Left lung (tissue), 10 donors: Measurements from ENCODE around the gene NWD2. TPM values are rescaled to one million over a fixed set of nuclear protein-coding genes. Genes with fewer than 3 reads are reported as not detected.

Experiments
- ATAC-seq: fragments of 200-7000 bp; cut with Tn5 transposase; one replicate; pipeline ENCODE4 v1.9.1; 2020; ENCODE audit warnings: moderate library complexity
- DNase-seq, 4 donors: peaks; one replicate each; pipeline ENCODE4 v3.0.0-alpha.2; 2013 to 2020
- H3K27ac ChIP-seq, 2 donors: fragments of 200-600 bp; sonication (generic) in 1 of 2; one replicate each; pipeline versions ENCODE4 v1.5.0 to v1.8.0; 2020 to 2021
- H3K27me3 ChIP-seq, 2 donors: fragments of 200-600 bp; sonication (generic) in 1 of 2; one replicate each; pipeline versions ENCODE4 v1.5.0 to v1.8.0; 2020 to 2021
- H3K36me3 ChIP-seq, 2 donors: fragments of 200-600 bp; sonication (generic) in 1 of 2; one replicate each; pipeline versions ENCODE4 v1.5.0 to v1.8.0; 2020 to 2021
- H3K4me1 ChIP-seq, 2 donors: fragments of 200-600 bp; one replicate each; pipeline ENCODE4 v1.8.0; 2021
- H3K4me3 ChIP-seq, 2 donors: fragments of 200-600 bp; sonication (generic) in 1 of 2; one replicate each; pipeline versions ENCODE4 v1.5.0 to v1.8.0; 2020 to 2021; ENCODE audit warnings: mild to moderate bottlenecking in 1 of 2
- H3K9me3 ChIP-seq, 2 donors: fragments of 200-600 bp; sonication (generic) in 1 of 2; one replicate each; pipeline versions ENCODE4 v1.5.0 to v1.8.0; 2020 to 2021
- CTCF ChIP-seq, 2 donors: fragments of 200-600 bp; sonication (generic) in 1 of 2; IDR thresholded peaks; one replicate each; pipeline versions ENCODE4 v1.5.0 to v1.8.0; 2021; ENCODE audit warnings: antibody characterized with exemption in 2 of 2
- intact Hi-C, 2 donors: fragments of 100-400 bp; cut with DNase I; formaldehyde crosslinking; loops; one replicate each; pipeline versions ENCODE4 v1.11.2 to v1.14.2; 2022
- polyA plus RNA-seq, 6 donors: library from polyadenylated mRNA; unstranded; fragments of 120-200 nt; gene quantifications; one replicate each; pipeline ENCODE4 v1.2.1, GENCODE V29; 2013; ENCODE audit not compliant: insufficient read length in 6 of 6
- total RNA-seq, 2 donors: library from RNA; stranded (reverse); fragmentation: NEBNext Ultra II Directional; extraction: Animal tissue kit (Norgen Biotek cat#: 25700); gene quantifications; one replicate each; pipeline ENCODE4 v1.2.1, GENCODE V29; 2021
- donor health status: DM: no; HTN: yes; CAD: no.
- donor health status: DM: no; HTN: no; CAD: no.

NWD2 gene
- total and polyA plus RNA-seq, 8 donors: 0.01 to 0.03 (median 0.03) TPM; not detected in 3

- Histone ChIP-seq H3K36me3 (no peaks in the 10 kb centered on the region), H3K4me3 (no peak overlapping the region), H3K27me3 (peaks cover 16 to 53% of the 10 kb centered on the region in 2 donors), H3K4me1 (peaks cover 0 to 11% of the 10 kb centered on the region in 2 donors), H3K27ac (no peak overlapping the region), H3K9me3 (no peaks in the 10 kb centered on the region)
- DNase-seq (no peak), ATAC-seq (no peak)
- intact Hi-C loops: no loop called here
- TF ChIP-seq CTCF (IDR thresholded peaks at IDR 0.05): no peak
Observed at GRCh38 chr4:37450309-37450708, 205.8 kb downstream of the NWD2 start.

- no peak overlapping the region for H3K4me3 ChIP-seq
- H3K27ac ChIP-seq: no peak overlapping the region
- no peak for ATAC-seq
- H3K4me1 ChIP-seq: peaks cover 0 to 11% of the 10 kb centered on the region in 2 donors
- intact Hi-C loops: no loop called here
- no peaks in the 10 kb centered on the region for H3K36me3 ChIP-seq
- TF ChIP-seq CTCF (IDR thresholded peaks at IDR 0.05): no peak
- peaks cover 16 to 59% of the 10 kb centered on the region in 2 donors for H3K27me3 ChIP-seq
- DNase-seq: no peak
- H3K9me3 ChIP-seq: no peaks in the 10 kb centered on the region
Observed at GRCh38 chr4:37450911-37451310, 206.4 kb downstream of the NWD2 start.

- H3K27ac ChIP-seq: no peak overlapping the region
- no peak overlapping the region for H3K4me3 ChIP-seq
- TF ChIP-seq CTCF (IDR thresholded peaks at IDR 0.05): no peak
- H3K27me3 ChIP-seq: peaks cover 16 to 64% of the 10 kb centered on the region in 2 donors
- no peaks in the 10 kb centered on the region for H3K36me3 ChIP-seq
- no peaks in the 10 kb centered on the region for H3K9me3 ChIP-seq
- H3K4me1 ChIP-seq: peaks cover 0 to 11% of the 10 kb centered on the region in 2 donors
- ATAC-seq (no peak), DNase-seq (no peak)
- intact Hi-C loops: no loop called here
Observed at GRCh38 chr4:37451656-37452055, 207.1 kb downstream of the NWD2 start.

GRCh38 chr4:37452952-37453280 is 208.4 kb downstream of the NWD2 start:
- Histone ChIP-seq H3K27ac (no peak overlapping the region), H3K27me3 (peaks cover 16 to 64% of the 10 kb centered on the region in 2 donors), H3K36me3 (no peaks in the 10 kb centered on the region), H3K4me3 (peak overlapping the region in 1 of 2 donors; percentile 44), H3K9me3 (no peaks in the 10 kb centered on the region), H3K4me1 (peaks cover 0 to 11% of the 10 kb centered on the region in 2 donors)
- DNase-seq (peak in 2 of 4 donors; percentile 44 to 74), ATAC-seq (peak; percentile 86)
- intact Hi-C loops: no loop called here
- TF ChIP-seq CTCF (IDR thresholded peaks at IDR 0.05): peak in 1 of 2 donors; percentile 24

GRCh38 chr4:37453281-37453998 is 208.9 kb downstream of the NWD2 start:
- ATAC-seq: peak; percentile 95
- Histone ChIP-seq H3K4me3 (peak overlapping the region; percentile 41 to 44), H3K9me3 (no peaks in the 10 kb centered on the region), H3K36me3 (no peaks in the 10 kb centered on the region), H3K27ac (peak overlapping the region in 1 of 2 donors; percentile 48), H3K4me1 (peaks cover 0 to 11% of the 10 kb centered on the region in 2 donors), H3K27me3 (peaks cover 16 to 64% of the 10 kb centered on the region in 2 donors)
- TF ChIP-seq CTCF (IDR thresholded peaks at IDR 0.05): peak in 1 of 2 donors; percentile 1
- intact Hi-C loops: no loop called here
- DNase-seq: peak; percentile 41 to 92 (median 62)
